Subcutaneous abdominal adipose tissue (tissue), 5 donors: ENCODE measurements around the gene ATP2B1.

ENCODE experiments used
- H3K27ac ChIP-seq: one replicate; pipeline ENCODE4 v1.7.0; 2013; ENCODE audit warnings: low read depth, mild to moderate bottlenecking, inconsistent platforms, low read length, moderate library complexity
- H3K27me3 ChIP-seq, 5 donors: one replicate each; pipeline ENCODE4 v1.7.0; 2013; ENCODE audit warnings: low read length in 5 of 5, inconsistent platforms in 1 of 5; ENCODE audit not compliant: control insufficient read depth in 5 of 5, insufficient read depth in 4 of 5
- H3K36me3 ChIP-seq, 5 donors: one replicate each; pipeline ENCODE4 v1.7.0; 2013; ENCODE audit warnings: low read length in 5 of 5; ENCODE audit not compliant: control insufficient read depth in 5 of 5, insufficient read depth in 5 of 5
- H3K4me1 ChIP-seq, 5 donors: one replicate each; pipeline ENCODE4 v1.7.0; 2013; ENCODE audit warnings: low read length in 5 of 5, mild to moderate bottlenecking in 3 of 5, moderate library complexity in 1 of 5; ENCODE audit not compliant: control insufficient read depth in 5 of 5, insufficient read depth in 5 of 5
- H3K4me3 ChIP-seq, 5 donors: one replicate each; pipeline ENCODE4 v1.7.0; 2013; ENCODE audit warnings: low read length in 5 of 5, low read depth in 1 of 5
- H3K9ac ChIP-seq, 5 donors: one replicate each; pipeline ENCODE4 v1.7.0; 2013; ENCODE audit warnings: low read length in 5 of 5, mild to moderate bottlenecking in 4 of 5, moderate library complexity in 3 of 5
- H3K9me3 ChIP-seq, 5 donors: one replicate each; pipeline ENCODE4 v1.7.0; 2013; ENCODE audit warnings: low read length in 5 of 5; ENCODE audit not compliant: control insufficient read depth in 5 of 5
- donor health status: healthy.
- donor health status: healthy.
- donor health status: healthy.
- donor health status: healthy.
- donor health status: healthy.

Gene ATP2B1

DNA sequence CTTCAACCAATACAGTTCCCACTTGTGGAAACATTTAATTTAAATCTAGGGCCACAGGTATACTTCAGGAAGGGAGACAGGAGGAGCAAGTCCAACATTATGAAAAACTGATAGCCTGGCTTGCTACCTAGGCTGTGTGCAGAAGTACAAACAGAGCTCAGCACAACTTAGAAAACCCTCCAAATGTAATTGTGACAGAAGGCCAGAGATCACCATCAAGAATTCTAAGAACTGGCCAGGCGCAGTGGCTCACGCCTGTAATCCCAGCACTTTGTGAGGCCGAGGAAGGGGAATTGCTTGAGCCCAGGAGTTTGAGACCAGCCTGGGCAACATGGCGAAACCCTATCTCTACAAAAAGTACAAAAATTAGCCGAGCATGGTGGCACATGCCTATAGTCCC lies 14.1 kb downstream of the ATP2B1 start:
- no peak overlapping the region for H3K27ac ChIP-seq
- H3K9me3 ChIP-seq, result no peaks in the 10 kb centered on the region
- peaks cover 0 to 6% (median 0%) of the 10 kb centered on the region in 5 donors for H3K4me1 ChIP-seq

GRCh38 chr12:89693639-89694202 lies 14.9 kb downstream of the ATP2B1 start:
- Histone ChIP-seq H3K4me3 (no peak overlapping the region), H3K4me1 (peaks cover 0 to 6% (median 0%) of the 10 kb centered on the region in 5 donors), H3K27ac (no peak overlapping the region), H3K9me3 (no peaks in the 10 kb centered on the region), H3K9ac (no peak overlapping the region), H3K36me3 (no peaks in the 10 kb centered on the region), H3K27me3 (no peaks in the 10 kb centered on the region)

More for the DNA sequence above, 14.1 kb downstream of the ATP2B1 start:
- no peak overlapping the region for H3K4me3 ChIP-seq
- H3K27me3 ChIP-seq, result no peaks in the 10 kb centered on the region
- H3K9ac ChIP-seq, result no peak overlapping the region
- no peaks in the 10 kb centered on the region for H3K36me3 ChIP-seq

DNA sequence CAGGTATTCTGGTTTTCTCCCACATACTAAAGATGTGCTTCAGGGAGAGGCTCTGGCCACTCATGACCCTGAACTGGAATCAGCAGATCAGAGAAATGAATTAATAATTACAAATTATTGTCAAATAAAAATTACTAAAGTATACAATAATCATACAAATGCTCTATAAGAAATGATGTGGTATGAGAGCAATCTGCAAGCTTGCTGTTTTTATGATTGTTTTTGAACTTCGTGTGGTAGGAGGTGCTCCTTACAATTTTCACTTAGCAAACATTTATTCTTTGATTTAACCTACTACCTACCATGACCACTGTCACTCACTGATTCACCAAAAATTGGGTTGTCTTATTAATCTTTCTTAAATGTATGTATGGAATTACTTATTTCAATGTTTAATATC lies 16.2 kb downstream of the ATP2B1 start:
- Histone ChIP-seq H3K9ac (no peak overlapping the region), H3K4me3 (no peak overlapping the region), H3K27me3 (no peaks in the 10 kb centered on the region), H3K36me3 (no peaks in the 10 kb centered on the region), H3K4me1 (peaks cover 0 to 6% (median 0%) of the 10 kb centered on the region in 5 donors), H3K9me3 (no peaks in the 10 kb centered on the region), H3K27ac (no peak overlapping the region)

- Histone ChIP-seq H3K9me3 (no peaks in the 10 kb centered on the region), H3K4me1 (peaks cover 0 to 6% (median 0%) of the 10 kb centered on the region in 5 donors), H3K27ac (no peak overlapping the region), H3K36me3 (peaks cover 0 to 2% (median 0%) of the 10 kb centered on the region in 5 donors), H3K27me3 (no peaks in the 10 kb centered on the region), H3K4me3 (no peak overlapping the region), H3K9ac (no peak overlapping the region)
Measured at GRCh38 chr12:89691659-89692058, 17.0 kb downstream of the ATP2B1 start.

DNA sequence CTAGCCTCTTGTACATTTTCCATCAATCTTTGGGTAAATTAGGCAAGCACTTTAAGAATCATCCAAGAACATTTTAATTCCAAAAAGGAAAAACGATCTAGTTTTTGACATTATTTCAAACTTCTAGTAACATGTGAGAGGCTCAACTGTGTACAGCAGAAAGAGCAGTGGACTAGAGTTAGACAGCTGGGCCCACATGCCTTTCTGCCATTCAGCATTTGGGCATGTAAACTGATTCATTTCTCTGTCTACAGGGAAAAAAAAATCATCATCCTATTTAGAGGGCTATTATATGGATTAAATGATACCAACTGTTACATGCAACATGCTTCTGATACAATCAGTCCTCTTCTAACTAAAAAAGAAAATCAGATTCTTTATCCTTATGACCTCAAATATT lies 17.7 kb downstream of the ATP2B1 start:
- Histone ChIP-seq H3K4me3 (no peak overlapping the region), H3K27me3 (no peaks in the 10 kb centered on the region), H3K4me1 (peaks cover 0 to 6% (median 2%) of the 10 kb centered on the region in 5 donors), H3K36me3 (peaks cover 0 to 2% (median 0%) of the 10 kb centered on the region in 5 donors), H3K9me3 (no peaks in the 10 kb centered on the region), H3K27ac (no peak overlapping the region), H3K9ac (no peak overlapping the region)

DNA sequence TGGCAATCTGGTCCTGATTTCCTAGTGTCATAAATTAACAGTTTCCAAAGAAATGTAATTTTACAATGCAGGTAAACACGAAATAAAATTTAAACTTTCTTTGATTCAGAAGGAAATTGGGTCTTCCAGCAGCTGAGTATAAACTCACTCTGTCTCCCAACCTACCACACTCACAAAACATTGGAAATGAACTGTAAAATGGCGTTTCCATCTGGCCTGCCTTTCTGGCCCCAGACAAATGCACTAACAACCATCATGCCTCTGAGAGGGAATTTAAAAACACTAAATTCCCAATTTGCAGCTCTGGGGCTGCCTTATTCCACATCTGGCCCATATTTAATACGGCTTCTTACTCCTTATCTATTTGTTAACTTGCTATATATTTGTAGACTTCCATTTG lies 19.3 kb downstream of the ATP2B1 start:
- H3K4me1 ChIP-seq, result peaks cover 0 to 6% (median 2%) of the 10 kb centered on the region in 5 donors
- peaks cover 0 to 2% (median 0%) of the 10 kb centered on the region in 5 donors for H3K36me3 ChIP-seq
- H3K9ac ChIP-seq, result no peak overlapping the region
- H3K4me3 ChIP-seq, result no peak overlapping the region
- no peaks in the 10 kb centered on the region for H3K9me3 ChIP-seq
- H3K27me3 ChIP-seq, result no peaks in the 10 kb centered on the region
- H3K27ac ChIP-seq, result no peak overlapping the region

DNA sequence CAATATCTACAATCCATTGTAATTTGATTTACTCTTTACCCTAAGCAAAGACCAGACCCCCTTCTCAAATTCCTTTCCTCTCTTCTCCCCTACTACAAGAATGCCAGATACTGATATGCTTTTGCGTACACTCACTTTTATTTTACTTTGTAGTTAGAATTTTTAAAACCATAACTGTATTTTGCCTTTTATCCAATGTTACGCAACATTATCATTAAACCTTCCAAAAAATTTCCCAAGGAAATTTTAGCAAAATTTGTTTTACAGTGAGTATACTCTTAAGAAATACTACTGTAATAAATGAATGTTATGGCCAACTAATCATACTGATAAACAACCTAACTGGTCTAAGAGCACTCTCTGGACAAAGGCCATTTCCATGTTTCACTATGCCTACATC lies 22.3 kb downstream of the ATP2B1 start:
- H3K4me1 ChIP-seq, result peaks cover 0 to 6% (median 0%) of the 10 kb centered on the region in 5 donors
- no peaks in the 10 kb centered on the region for H3K27me3 ChIP-seq
- H3K27ac ChIP-seq, result no peak overlapping the region
- H3K36me3 ChIP-seq, result peaks cover 0 to 6% (median 0%) of the 10 kb centered on the region in 5 donors
- H3K4me3 ChIP-seq, result no peak overlapping the region
- no peak overlapping the region for H3K9ac ChIP-seq
- peaks cover 0 to 13% (median 6%) of the 10 kb centered on the region in 5 donors for H3K9me3 ChIP-seq

DNA sequence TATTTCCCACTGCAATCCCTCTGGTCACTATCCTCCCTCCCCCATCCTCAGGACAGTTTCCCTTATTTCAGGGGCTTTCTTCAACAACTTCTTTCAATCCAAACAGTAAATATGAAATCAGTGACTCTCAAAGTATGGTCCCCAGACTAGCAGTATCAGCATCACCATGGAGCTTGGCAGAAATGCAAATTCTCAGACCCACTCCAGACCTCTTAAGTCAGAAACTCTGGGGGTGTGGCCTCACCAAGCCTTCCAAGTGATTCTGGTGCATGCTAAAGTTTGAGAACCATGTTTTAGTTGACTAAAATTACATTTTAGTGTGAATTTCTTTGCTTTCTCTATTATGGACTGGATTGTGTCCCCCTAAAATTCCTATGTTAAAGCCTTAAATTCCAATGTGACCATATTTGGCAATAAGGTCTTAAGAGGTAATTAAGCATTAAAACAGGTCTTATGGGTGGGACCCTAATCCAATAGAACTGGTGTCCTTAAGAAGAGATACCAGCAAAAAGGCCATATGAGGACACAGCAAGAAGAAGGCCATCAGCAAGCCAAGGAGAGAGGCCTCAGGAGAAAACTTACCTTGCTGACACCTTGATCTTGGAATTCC lies 23.2 kb downstream of the ATP2B1 start:
- Histone ChIP-seq H3K9ac (no peak overlapping the region), H3K4me1 (peaks cover 0 to 6% (median 0%) of the 10 kb centered on the region in 5 donors), H3K27ac (no peak overlapping the region), H3K27me3 (no peaks in the 10 kb centered on the region), H3K4me3 (no peak overlapping the region), H3K36me3 (peaks cover 0 to 6% (median 0%) of the 10 kb centered on the region in 5 donors), H3K9me3 (peaks cover 0 to 20% (median 11%) of the 10 kb centered on the region in 5 donors)

DNA sequence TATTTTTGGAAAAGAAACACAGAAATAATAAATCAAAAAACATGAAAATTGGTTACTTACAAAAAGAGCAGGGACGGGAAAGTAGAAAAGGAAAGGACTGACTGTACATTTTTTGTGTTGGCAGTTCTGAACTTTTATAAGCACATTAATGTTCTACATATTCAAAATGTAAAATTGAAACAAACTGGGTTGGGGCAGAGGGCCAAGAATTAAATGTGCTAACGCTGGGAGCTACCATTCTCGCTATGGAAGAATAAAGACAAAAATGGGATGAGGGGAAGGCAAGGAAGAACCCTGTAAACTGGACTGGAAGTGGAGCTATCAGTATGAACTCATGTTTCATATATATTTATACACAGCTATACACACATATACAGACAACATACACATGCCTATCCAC lies 24.5 kb downstream of the ATP2B1 start:
- H3K36me3 ChIP-seq, result peaks cover 0 to 6% (median 0%) of the 10 kb centered on the region in 5 donors
- no peak overlapping the region for H3K4me3 ChIP-seq
- H3K9me3 ChIP-seq, result peaks cover 0 to 28% (median 11%) of the 10 kb centered on the region in 5 donors
- peaks cover 0 to 6% (median 0%) of the 10 kb centered on the region in 5 donors for H3K4me1 ChIP-seq
- H3K9ac ChIP-seq, result no peak overlapping the region
- H3K27me3 ChIP-seq, result no peaks in the 10 kb centered on the region
- no peak overlapping the region for H3K27ac ChIP-seq

- peaks cover 0 to 28% (median 11%) of the 10 kb centered on the region in 5 donors for H3K9me3 ChIP-seq
- no peak overlapping the region for H3K9ac ChIP-seq
- H3K36me3 ChIP-seq, result peaks cover 0 to 6% (median 0%) of the 10 kb centered on the region in 5 donors
- no peak overlapping the region for H3K4me3 ChIP-seq
- no peak overlapping the region for H3K27ac ChIP-seq
- peaks cover 0 to 6% (median 0%) of the 10 kb centered on the region in 5 donors for H3K4me1 ChIP-seq
- H3K27me3 ChIP-seq, result no peaks in the 10 kb centered on the region
Measured at GRCh38 chr12:89682284-89682683, 26.4 kb downstream of the ATP2B1 start.
